HG03135 (cell line): ENCODE results near the gene MAMSTR.

Experiments
- ATAC-seq: cut with Tn5 transposase; IDR thresholded peaks from one replicate; pipeline ENCODE4 v1.9.1; 2021; ENCODE audit warnings: mild to moderate bottlenecking, moderate library complexity; ENCODE audit not compliant: unreplicated experiment

The MAMSTR gene

DNA sequence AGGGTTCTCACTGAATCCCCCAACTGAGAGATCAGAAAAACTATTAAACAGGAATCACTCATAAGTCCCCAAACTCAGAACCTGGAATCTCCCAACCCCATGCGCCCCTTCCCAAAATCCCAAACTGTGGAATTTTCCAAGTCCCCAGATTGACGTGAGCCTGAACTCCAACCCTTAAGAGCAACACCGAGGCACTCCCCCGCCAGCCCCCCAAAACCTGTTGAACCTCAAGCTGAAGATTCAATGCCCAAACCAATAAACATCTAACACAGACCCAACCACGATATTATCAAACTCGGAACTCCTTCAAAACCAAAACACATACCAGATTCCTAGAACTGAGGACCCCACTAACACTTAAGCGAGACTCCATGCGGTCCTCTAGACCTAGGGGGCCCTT, 26.6 kb upstream of the MAMSTR start:
- no peak for ATAC-seq

DNA sequence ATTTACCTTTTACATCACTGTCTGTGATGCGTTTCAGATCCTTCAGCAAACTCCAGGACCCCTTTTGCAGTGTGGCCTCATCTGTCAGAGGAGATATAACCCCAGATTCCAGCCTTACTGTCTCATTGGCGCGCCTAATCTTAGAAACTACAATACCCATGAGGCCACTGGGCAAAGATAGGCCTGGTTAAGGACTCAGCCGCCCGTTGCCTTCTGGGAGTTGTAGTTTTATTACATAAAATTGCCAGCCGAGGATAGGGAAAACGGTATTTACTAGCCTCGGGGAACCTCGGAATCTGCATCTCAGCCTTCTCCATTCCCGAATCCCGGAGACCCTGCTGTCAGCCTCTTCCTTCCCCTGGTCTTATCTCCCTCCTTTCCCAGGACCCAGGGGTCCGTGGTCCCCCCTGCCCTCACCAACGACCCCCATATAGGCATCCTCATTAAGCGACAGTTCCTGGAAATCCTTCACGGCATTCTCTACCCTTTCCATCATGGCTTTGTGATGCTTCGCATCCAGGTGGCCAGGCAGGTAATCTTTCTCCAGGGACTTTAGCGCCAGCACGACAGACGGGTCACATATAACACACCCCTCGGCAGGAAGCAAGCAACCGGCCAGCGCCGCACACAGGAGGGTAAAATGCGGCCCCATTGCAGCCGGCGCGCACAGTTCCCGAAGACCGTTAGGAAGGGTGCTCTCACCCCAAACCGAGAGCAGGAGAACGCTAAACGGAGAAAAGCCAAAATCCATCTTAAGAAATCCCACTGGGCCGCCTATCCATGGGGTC, 25.9 kb upstream of the MAMSTR start:
- ATAC-seq: no peak

DNA sequence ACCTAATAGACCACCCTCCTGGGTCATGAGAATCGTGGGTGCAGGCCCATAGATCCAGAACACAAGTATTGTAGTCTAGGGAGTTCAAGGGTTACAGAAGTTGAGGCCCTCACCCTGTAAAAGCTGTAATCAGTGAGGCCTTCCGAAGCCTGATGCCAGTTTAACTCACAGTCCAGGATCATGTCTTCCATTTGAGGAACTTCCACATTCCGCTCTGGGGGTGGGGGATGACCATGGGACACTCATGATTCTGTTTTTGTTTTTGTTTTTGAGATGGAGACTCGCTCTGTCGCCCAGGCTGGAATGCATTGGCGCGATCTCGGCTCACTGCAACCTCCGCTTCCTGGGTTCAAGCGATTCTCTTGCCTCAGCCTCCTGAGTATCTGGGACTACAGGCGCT, 22.6 kb upstream of the MAMSTR start:
- ATAC-seq: no peak

DNA sequence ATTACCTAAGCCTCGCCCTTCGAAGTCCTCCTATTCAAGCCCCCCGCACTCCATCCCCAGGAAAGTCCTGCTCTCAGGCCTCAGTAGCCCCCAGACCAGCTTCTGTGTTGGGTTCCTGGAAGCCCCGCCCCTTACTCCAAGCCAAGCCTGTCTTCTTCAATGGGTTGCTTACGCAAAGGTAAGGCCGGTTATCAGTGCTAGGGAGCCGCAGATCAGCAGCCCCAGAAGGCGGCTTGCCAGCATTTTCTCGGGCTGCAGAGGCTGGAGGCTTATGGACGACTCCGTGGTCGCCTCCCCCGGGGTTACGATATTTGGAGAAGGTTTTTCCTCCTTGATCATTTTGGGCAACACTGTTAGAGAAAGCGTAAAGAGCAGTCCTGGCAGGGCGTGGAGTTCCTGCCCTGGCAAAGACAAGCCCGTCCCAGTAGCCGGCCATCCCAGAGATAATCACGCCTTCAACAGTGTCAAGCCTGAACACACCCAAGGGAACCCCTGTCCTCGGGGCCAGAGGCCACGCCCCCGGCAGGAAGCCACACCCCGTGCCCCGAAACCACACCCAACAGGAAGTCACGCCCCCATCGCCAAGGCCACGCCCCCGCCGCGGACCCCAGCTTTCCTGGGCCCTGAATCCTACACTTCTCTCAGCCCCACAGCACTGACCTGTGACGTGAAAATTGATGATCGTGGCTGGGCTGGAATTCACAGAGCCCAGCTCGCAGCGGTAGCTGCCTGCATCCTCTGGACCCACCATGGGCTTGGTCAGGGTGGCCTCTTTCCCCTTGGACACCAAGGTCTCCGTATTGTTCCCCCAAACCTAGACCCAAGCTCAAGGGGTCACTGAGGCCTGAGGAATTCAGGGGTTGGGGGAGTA, 21.8 kb upstream of the MAMSTR start:
- no peak for ATAC-seq

DNA sequence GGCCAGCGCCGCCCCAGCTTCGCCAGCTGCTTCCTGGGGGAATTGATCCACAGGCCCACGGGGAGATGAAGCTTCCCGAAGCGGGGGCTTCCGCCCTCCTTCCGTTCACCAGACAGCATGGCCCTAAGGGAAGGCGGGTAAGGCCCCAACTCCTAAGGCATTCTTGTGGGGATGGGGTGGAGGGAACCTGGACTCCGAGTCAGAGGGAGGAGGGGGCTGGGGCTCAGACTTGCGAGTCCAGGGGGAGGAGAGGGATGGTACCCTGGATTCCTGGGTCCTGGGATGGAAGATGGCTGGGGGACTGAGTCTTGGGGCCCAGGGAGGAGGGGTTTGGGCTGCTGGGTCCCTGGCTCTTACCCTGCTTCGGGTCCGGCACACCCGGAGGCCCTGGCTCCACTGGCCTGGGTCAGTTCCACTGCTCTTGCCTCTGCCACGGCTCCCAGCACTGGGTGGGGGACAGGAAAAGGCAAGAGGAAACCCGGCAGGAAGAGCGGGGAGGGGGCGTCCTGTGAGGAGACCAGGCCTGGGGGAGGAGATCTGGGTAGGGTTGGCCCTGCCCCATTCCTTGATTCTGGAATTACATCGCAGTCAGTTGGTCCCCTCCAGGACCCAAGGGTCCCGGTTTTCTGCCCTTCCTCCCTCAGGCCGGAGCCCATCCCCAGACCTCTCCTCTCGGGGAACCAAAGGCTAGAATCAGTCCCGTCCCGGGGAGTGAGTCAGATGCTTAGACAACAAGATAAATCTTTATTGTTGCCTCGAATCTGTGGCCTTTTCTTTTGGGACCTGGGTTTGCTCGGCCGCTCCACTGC, 20.8 kb upstream of the MAMSTR start, which contains the start of gene RASIP1:
TSS of gene RASIP1 (minus strand) at position 447 of the 809 bp plus-strand sequence. CDS start at position 119, 328 bp downstream.
- no peak for ATAC-seq

DNA sequence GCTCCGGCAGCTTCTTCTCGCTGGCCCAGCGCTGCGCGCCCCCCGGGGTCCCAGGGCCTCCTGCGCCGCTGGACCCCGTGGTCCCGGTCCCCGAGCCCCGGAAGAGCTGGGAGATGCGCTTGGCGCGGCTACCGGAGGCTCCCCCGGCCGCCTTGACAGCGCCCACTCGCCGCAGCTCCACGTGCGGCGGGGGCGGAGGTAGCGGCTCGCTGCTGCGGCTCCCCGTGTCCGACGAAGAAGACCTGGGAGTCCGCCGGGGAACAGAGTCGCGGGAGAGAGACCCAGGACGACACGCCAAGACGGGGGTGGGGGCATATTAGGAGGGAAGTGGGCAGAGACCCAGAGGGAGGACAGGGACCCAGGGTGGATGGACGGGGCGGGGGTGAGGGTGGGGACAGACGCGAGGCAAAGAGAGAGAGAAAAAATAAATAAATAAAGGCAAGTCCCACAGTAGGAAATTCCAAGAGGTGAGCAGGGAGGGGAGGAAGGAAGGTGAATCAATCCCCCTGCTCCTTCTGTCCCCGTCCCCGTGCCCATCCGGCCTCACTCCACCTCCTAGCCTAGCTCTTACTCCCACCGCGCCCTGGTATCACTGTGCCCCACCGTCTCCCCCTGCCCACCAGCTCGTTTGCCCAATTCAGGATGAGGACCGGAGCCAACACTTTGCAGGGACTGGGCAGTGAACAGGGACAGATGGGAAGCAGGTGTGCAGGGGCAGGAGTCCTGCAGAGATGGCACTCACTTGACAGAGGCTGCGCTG, 20.1 kb upstream of the MAMSTR start:
- no peak for ATAC-seq

DNA sequence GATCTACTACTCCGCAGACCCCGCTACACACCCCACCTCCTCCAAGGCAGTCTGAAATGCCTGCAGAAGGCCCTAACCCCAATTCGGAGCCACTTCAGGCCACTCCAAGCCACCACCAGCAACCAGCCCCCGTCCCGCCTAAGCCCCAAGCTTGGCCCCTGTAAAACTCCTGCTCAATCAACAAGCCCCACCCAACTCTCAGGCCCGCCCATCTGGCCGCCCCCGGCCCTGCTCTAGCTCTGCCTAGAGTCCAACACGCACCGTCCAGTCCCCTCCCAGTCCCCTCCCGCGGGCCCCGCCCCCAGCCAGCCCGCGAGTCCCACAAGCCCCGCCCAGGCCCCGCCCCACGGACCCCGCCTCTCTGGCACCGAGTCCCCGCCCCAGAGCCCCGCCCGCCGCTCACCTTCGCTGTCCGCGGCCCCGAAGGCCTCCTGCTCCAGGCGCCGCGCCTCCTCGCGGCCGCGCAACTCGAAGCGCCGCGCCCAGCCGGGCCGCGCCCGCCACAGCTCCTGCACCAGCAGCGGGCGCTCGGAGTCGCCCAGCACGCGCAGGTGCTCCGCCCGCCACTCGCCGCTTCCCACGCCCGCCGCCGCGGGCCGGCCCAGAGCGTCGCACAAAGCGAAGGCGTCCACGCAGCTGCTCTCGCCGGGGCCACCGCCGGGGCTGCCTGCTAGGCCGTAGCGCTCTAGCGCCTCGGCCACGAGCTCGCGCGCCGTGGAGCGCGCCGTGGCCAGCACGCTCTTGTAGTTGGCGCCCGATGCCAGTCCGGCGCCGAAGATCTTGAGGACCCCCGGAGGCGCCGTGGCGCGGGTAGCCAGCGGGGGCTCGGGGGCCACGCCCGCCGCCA, 19.3 kb upstream of the MAMSTR start:
- ATAC-seq: peak; percentile 86

DNA sequence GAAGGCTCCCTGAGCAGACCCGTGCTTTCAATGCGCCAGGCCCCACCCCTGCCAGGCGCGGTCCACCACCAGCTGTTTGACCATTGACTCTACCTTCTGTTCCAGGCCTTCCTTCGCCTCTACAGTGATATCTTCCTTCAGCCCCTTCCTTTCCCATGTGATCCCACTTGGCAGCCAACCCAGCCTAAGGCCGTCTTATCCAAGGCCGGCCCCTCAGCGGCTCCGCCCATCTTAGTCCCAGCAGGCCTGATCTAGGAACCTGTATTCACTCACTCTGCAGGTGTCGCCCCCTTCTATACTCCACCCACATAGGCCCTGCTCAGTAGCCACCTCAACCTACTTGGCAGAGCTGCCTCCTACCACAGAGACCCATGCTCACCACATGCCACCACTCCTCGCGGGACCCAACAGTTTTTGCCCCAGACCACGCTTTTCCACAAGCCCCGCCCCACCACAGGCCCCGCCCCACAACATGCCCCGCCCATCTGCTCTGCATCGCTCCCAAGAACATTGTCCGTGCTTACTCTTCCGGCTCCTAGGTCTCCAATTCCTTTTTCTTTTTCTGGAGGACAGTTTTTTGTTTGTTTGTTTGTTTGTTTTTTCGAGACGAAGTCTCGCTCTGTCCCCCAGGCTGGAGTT, 18.0 kb upstream of the MAMSTR start:
- ATAC-seq: no peak

DNA sequence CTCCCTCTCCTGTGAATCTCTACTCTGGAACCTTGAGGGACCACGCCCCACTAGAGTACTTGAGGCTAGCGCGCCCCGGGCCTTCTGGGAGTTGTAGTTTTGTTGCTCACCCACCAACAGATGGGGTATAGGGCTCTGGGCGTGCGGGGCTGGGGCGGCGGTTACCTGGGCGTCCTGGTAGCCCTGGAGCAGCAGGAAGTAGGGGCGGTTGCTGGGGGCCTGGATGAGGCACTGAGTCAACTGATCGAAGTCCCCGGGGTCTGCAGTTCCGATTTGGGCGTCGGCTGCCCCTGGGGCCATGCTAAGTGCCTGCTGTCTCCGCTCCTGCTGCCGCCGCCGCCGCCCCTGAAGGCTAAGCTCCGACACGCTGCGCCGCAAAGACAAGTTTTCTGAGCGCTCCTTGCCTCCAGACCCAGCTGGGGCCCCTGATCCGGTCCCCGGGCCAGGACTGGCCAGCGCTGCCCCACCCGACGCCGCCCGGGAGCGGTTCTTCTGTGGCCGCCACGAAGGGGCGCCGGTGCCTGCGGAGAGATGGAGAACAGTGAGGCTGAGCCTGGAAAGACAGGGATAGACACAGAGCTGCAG, 15.6 kb upstream of the MAMSTR start:
- ATAC-seq: no peak

DNA sequence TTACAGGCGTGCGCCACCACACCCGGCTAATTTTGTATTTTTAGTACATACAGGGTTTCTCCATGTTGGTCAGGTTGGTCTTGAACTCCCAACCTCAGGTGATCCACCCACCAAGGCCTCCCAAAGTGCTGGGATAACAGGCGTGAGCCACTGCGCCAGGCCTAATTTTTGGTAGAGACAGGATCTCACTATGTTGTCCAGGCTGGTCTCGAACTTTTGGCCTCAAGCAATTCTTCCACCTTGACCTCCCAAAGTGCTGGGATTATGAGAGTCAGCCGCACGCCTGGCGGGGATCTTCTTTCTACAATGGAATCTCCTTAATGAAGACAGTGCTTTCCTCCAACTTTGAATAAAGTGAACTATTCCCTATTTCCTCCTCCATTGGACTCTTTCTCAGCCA, 15.1 kb upstream of the MAMSTR start:
- ATAC-seq: no peak

DNA sequence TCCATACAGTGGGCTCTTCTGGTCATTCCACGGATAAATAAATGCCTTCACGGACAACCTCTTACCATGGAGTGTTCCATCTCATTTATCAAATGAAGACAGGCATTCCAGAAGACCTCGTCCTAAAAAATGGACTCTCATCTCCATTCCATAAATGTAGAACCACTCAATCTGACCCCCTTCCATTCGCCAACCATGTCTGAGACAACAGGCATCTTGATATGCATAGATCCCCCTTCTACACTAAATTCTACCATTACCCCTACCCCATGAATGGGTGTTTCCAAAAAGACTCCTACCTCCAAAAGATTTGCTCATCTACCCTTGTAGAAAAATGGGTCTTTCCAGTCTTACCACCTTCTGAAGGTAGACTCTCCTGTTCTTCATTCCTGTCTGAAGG, 11.9 kb upstream of the MAMSTR start:
- no peak for ATAC-seq

DNA sequence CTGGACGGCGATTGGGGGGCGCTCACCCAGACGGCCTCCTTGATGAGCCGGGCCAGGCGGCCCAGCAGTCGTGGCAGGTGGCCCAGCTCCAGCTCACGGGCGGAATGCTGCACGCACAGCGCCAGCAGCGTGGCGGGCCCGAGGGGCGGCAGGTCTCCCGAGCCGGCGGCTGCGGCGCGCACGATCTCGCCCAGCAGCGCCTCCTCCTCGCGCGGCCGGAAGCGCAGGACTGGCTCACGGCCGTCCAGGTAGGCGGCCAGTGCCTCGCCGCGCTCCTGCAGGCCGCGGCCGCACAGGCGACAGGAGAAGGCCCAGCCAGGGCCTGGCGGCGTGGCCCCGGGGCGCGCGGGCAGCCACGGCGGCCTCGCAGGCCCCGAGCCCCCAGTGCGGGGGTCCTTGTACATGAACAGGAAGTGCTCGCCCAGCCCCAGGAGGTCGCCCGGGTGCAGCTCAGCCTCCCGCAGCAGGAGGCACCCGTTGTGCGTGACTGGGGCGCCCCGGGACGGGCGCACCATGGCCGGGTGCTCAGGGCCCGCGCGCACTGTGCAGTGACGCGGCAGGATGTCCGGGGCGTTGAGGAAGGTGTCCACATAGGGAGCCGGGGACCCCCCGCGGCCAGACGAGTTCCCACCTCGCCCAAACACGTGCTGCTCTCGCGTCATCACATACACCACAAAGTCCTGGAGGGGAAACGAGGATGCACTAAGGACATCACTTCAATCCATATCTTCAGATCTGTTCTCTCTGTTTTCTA, 9.6 kb upstream of the MAMSTR start:
- no peak for ATAC-seq

DNA sequence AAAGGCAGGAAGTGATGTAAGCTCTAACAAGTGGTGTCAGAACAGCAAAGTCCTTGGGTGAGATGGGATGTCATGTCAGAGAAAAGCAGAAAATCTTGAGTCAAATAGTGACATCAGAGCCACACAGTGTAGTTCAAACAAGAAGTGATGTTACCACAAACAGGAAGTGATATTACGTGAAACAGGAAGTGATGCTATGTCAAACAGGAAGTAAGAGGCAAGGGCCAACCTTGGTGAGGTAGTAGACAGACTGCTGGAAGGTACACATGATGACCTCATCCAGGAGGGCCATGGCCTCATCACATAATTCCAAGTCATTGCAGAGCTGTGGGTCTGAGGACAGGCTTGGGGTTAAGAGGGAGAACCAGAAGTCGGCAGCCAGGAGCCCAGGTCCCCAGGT, 7.0 kb upstream of the MAMSTR start:
- ATAC-seq: no peak

DNA sequence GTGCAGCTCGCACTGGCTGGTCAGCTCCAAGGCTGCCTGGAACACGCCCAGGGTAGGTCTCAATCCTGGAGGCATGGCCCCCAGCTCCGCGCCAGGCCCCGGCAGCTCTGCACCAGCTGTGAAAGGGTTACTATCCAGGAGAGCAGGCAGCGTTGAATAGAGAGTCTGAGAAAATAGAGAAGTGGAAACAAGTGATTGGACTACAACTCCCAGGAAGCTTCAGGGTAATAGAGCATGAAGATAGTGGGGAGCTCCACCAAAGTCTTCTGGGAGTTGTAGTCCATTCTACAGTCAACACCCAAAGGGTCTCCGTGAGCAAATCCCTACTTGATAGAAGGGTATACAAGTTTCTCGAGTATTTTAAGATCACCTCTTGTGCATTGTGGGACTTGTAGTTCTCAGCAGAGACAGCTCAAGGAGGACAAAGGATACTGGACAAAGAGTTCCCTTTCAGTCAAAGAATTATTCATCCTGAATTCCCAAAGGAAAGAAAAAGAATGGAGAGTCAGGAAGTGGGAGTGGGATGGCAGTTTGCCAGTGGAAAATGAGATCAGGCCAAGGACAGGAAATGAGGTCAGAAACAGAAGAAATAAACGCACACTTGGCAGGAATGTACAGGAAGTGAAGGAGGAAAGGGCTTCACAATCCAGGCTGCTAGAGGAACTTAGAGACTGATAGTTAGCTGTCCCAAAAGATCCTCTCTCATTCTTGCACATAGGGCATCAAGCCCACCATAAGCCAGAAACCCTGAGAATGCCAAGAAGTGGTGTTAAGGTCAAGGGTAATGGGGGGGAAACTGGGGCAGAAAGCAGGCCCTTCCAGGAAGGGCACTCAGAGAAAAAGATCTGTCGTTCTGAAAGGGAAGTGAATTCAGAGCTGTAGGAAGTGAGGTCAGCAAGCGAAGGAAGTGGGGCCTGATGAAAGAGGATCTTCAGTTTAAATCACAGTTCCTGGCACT, 5.5 kb upstream of the MAMSTR start:
- no peak for ATAC-seq

DNA sequence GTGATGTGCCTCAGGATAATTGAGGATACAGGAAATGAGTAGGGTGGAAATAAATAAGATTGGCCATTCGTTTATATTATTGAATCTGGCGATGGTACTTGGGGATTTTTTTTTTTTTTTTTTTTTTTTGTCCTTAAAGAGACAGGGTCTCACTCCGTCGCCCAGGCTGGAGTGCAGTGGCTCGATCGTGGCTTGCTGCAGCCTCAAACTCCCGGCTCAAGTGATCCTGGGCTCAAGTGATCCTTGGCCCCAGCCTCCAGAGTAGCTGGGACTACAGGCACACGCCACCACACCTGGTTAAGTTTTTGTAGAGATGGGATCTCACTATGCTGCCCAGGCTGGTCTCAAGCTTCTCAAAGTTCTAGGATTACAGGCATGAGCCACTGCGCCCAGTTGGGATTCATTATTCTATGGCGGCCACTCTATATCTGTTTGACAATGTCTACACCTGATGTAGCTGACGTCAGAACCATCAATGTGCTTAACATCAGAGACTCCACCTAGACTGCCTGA, 2.7 kb upstream of the MAMSTR start:
- ATAC-seq: no peak

DNA sequence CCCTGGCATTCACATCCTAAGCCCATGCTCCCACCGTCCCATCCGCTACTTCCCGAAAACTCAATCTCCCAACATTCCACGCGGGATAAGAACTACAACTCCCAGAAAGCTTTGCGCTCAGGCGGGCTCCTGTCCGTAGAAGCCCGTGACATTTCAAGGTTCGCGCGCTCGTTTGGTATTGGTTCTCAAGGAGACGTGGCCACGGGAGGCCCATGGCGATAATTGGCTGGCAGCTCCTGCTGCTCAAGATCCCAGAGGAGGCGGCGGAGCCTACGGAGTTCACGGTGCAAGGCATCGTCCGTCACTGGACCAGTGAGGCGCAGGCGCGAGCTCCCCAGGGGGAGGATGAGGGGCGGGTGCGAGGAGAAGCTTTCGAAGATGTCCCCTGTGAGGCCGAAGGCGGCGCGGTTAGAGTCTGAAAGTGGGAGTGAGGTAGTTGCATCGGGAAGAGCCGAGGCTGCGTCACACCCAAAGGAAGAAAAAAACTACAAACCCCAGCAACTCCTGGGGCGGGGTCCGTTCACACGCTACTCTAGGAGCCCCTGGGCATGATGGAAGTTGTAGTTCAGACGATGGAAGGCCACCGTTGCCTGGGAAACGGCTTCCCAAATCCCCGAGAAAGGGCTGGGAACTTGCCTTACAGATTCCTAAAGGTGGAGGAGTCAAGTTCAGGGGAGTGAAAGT, 1.2 kb upstream of the MAMSTR start:
- peak; percentile 71 for ATAC-seq
